ENCODE measurements around the gene NEK10. TPM values are rescaled to one million over a fixed set of nuclear protein-coding genes. Genes with fewer than 3 reads are reported as not detected.

Gene NEK10
- total and polyA plus RNA-seq, 2 of the 13 experiments (the other 11 are each of a cell fraction or from before 2014, with no cell fraction given) = 2.8 to 14.2 TPM

DNA sequence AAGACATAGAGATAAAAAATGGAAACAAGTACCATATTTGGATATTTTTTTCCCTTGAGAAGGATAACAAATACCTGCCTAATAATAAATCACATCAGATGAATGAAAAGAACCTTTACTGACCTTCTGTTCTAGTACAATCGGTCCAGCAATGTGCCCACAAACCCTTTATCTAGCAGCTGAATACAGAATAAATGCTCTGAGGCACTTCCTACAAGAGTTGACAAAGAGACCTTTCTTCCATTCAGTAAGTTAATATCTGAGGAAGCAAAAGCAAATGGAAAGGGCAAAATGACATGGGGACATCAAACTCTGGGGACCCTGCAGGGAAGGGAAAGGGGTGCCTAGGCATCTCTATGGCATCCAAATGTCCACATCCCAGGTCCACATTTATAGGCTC lies 115.8 kb downstream of the NEK10 start (continued):
- TF ChIP-seq, protein P1, sequence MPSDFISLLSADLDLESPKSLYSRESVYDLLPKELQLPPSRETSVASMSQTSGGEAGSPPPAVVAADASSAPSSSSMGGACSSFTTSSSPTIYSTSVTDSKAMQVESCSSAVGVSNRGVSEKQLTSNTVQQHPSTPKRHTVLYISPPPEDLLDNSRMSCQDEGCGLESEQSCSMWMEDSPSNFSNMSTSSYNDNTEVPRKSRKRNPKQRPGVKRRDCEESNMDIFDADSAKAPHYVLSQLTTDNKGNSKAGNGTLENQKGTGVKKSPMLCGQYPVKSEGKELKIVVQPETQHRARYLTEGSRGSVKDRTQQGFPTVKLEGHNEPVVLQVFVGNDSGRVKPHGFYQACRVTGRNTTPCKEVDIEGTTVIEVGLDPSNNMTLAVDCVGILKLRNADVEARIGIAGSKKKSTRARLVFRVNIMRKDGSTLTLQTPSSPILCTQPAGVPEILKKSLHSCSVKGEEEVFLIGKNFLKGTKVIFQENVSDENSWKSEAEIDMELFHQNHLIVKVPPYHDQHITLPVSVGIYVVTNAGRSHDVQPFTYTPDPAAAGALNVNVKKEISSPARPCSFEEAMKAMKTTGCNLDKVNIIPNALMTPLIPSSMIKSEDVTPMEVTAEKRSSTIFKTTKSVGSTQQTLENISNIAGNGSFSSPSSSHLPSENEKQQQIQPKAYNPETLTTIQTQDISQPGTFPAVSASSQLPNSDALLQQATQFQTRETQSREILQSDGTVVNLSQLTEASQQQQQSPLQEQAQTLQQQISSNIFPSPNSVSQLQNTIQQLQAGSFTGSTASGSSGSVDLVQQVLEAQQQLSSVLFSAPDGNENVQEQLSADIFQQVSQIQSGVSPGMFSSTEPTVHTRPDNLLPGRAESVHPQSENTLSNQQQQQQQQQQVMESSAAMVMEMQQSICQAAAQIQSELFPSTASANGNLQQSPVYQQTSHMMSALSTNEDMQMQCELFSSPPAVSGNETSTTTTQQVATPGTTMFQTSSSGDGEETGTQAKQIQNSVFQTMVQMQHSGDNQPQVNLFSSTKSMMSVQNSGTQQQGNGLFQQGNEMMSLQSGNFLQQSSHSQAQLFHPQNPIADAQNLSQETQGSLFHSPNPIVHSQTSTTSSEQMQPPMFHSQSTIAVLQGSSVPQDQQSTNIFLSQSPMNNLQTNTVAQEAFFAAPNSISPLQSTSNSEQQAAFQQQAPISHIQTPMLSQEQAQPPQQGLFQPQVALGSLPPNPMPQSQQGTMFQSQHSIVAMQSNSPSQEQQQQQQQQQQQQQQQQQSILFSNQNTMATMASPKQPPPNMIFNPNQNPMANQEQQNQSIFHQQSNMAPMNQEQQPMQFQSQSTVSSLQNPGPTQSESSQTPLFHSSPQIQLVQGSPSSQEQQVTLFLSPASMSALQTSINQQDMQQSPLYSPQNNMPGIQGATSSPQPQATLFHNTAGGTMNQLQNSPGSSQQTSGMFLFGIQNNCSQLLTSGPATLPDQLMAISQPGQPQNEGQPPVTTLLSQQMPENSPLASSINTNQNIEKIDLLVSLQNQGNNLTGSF (CRISPR knock-in tag; IDR thresholded peaks at IDR 0.05) = no peak

DNA sequence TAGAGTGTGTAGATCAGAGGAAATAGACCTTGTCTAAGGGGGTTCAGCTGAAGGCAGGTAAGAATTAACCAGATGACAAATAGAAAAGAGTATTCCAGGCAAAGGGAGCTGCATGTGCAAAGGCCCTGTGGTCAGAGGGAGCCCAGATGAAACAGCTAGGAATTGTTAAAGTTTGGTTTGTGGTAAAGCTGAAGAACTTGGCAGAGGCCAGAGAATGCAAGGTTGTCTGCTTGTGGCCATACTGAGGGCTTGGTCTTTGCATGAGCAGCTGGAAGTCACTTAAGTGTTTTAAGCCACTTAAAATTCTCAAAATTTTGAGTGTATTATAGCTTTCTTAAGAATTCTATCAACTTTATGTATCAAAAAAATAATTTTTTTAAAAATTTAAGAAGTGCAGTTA lies 116.5 kb downstream of the NEK10 start:
- H3K27ac ChIP-seq (ENCODE audit: extremely low read length, insufficient read depth, low read length) = no peak overlapping the region
- intact Hi-C loops (cut with micrococcal nuclease; ENCODE audit: unreplicated experiment) = loop anchor here (1.0 kb wide), 1 partner anchor 118 kb away; no protein-coding TSS in a partner anchor
- no peak overlapping the region for H3K4me2 ChIP-seq (ENCODE audit: low read depth, low read length)
- FAIRE-seq = no peak
- DNase-seq (ENCODE audit: low spot score) = no peak
- POLR2A ChIA-PET = no interaction called here
- H2AFZ ChIP-seq (ENCODE audit: low read length) = no peak overlapping the region
- no peaks in the 10 kb centered on the region for H3K36me3 ChIP-seq (replicated peaks in 1 of 2; ENCODE audit: control insufficient read depth in 1 of 2, insufficient read depth in 2 of 2, low read length in 2 of 2)
- H3K4me1 ChIP-seq (ENCODE audit: insufficient read depth, low read length) = no peaks in the 10 kb centered on the region
- no peaks in the 10 kb centered on the region for H3K27me3 ChIP-seq (ENCODE audit: control insufficient read depth in 1 of 2, insufficient read depth in 2 of 2, low read length in 2 of 2)
- no TSS peak for BruUV-seq (replicated peaks)
- no peak for ATAC-seq
- no peaks in the 10 kb centered on the region for H3K9me3 ChIP-seq (ENCODE audit: low read length)
- no peaks in the 10 kb centered on the region for H4K20me1 ChIP-seq (ENCODE audit: insufficient read depth, low read length)
- in situ Hi-C loops (cut with HindIII; ENCODE audit: extremely low pct_ligation_motif_present, low pct_unique_long_range_greater_than_20kb) = no loop called here
- no peak overlapping the region for H3K4me3 ChIP-seq (replicated peaks in 1 of 3; ENCODE audit: insufficient read depth in 1 of 3, low read depth in 2 of 3, low read length in 3 of 3)
- H3K79me2 ChIP-seq (ENCODE audit: insufficient read depth, low read length) = no peaks in the 10 kb centered on the region
- no peak overlapping the region for H3K9ac ChIP-seq (ENCODE audit: insufficient read depth, low read depth, low read length)
- CTCF ChIA-PET (ENCODE audit: low intra/inter-chr PET ratio, low total read pairs) = interaction anchor here (2.9 kb wide), 1 partner anchor 118 kb away, joined by 10 read pairs; no protein-coding TSS in a partner anchor
- no peak for TF ChIP-seq MEIS2 (CRISPR knock-in tag; IDR thresholded peaks at IDR 0.05)
- no peak for TF ChIP-seq BHLHE40 (IDR thresholded peaks at IDR 0.05; ENCODE audit: low read length)
- no peak for TF ChIP-seq ZSCAN22 (CRISPR knock-in tag; IDR thresholded peaks at IDR 0.05)
- TF ChIP-seq, protein P2, sequence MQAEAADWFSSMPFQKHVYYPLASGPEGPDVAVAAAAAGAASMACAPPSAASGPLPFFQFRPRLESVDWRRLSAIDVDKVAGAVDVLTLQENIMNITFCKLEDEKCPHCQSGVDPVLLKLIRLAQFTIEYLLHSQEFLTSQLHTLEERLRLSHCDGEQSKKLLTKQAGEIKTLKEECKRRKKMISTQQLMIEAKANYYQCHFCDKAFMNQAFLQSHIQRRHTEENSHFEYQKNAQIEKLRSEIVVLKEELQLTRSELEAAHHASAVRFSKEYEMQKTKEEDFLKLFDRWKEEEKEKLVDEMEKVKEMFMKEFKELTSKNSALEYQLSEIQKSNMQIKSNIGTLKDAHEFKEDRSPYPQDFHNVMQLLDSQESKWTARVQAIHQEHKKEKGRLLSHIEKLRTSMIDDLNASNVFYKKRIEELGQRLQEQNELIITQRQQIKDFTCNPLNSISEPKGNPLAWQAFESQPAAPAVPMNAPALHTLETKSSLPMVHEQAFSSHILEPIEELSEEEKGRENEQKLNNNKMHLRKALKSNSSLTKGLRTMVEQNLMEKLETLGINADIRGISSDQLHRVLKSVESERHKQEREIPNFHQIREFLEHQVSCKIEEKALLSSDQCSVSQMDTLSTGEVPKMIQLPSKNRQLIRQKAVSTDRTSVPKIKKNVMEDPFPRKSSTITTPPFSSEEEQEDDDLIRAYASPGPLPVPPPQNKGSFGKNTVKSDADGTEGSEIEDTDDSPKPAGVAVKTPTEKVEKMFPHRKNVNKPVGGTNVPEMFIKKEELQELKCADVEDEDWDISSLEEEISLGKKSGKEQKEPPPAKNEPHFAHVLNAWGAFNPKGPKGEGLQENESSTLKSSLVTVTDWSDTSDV (CRISPR knock-in tag; IDR thresholded peaks at IDR 0.05) = no peak
- TF ChIP-seq ZFP36L2 (CRISPR knock-in tag; IDR thresholded peaks at IDR 0.05) = no peak
- TF ChIP-seq, protein P3, sequence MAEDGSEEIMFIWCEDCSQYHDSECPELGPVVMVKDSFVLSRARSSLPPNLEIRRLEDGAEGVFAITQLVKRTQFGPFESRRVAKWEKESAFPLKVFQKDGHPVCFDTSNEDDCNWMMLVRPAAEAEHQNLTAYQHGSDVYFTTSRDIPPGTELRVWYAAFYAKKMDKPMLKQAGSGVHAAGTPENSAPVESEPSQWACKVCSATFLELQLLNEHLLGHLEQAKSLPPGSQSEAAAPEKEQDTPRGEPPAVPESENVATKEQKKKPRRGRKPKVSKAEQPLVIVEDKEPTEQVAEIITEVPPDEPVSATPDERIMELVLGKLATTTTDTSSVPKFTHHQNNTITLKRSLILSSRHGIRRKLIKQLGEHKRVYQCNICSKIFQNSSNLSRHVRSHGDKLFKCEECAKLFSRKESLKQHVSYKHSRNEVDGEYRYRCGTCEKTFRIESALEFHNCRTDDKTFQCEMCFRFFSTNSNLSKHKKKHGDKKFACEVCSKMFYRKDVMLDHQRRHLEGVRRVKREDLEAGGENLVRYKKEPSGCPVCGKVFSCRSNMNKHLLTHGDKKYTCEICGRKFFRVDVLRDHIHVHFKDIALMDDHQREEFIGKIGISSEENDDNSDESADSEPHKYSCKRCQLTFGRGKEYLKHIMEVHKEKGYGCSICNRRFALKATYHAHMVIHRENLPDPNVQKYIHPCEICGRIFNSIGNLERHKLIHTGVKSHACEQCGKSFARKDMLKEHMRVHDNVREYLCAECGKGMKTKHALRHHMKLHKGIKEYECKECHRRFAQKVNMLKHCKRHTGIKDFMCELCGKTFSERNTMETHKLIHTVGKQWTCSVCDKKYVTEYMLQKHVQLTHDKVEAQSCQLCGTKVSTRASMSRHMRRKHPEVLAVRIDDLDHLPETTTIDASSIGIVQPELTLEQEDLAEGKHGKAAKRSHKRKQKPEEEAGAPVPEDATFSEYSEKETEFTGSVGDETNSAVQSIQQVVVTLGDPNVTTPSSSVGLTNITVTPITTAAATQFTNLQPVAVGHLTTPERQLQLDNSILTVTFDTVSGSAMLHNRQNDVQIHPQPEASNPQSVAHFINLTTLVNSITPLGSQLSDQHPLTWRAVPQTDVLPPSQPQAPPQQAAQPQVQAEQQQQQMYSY (CRISPR knock-in tag; IDR thresholded peaks at IDR 0.05) = no peak
- no peak for TF ChIP-seq ZNF619 (CRISPR knock-in tag; IDR thresholded peaks at IDR 0.05)
- no peak for TF ChIP-seq ZNF24 (IDR thresholded peaks at IDR 0.05)
- no peak for TF ChIP-seq JARID2 (CRISPR knock-in tag; IDR thresholded peaks at IDR 0.05; ENCODE audit: insufficient replicate concordance)

Measured in HepG2 (cell line).